ENCODE measurements around the gene TTC13. TPM values are rescaled to one million over a fixed set of nuclear protein-coding genes. Genes with fewer than 3 reads are reported as not detected.
"Not testable (repeated sequence)": the region's sequence is repeated elsewhere in the genome, so short reads cannot be mapped to it uniquely, and the experiment has no call there.

Gene TTC13
- total RNA-seq, 1 donor from 2014 or later, result 16.1 TPM

- DNase-seq (ENCODE audit: low spot score), result no peak
Observed at GRCh38 chr1:230987448-230987847, 8.8 kb upstream of the TTC13 start.

- DNase-seq (ENCODE audit: low spot score), result no peak
Observed at GRCh38 chr1:230986976-230987375, 8.3 kb upstream of the TTC13 start.

GRCh38 chr1:230985711-230986110, 7.0 kb upstream of the TTC13 start:
- no peak for DNase-seq (ENCODE audit: low spot score)

DNA sequence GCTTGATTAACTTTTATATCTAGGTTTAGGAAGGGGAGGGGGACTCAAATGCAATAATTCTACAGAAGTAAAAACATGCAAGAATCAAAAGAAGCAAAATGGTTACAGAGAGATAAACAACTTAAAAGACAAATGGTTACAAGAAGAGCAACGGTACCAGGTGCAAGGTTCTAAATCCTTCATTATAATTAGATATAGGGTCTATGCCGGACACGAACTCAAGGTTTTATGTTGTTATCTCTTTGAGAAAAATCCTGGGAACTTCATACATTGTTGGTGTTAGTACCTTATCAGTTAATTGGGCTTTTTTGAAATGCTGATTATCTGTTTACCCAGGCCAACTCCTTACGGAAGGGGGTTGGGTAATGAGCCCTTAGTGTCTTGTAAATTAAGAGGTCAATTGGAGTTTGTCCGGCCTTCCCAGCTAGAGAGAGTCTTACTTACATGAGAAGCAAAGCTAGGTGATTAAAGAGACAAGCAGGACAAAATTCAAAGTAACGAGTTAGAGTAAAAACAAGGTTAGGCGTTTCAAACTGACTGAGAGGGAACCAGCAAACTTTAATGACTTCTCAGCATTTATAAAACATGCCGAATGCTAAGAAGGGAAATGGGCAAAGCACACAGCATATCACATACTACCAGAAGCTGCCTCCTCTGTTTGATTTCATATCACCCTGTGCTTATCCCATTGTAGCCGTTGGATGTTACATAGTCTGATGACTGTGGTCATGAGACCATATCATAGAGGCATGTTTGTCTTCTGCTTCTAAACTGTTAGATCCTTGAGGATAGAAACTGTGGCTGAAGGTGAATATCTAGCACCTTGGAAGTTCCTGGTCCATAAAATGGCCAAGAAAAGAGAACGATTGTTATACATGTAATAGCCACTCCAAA, 6.2 kb upstream of the TTC13 start:
- DNase-seq (ENCODE audit: low spot score), result not testable (repeated sequence)

- DNase-seq (ENCODE audit: low spot score), result no peak
Observed at GRCh38 chr1:230983811-230984210, 5.2 kb upstream of the TTC13 start.

GRCh38 chr1:230982696-230983095, 4.0 kb upstream of the TTC13 start:
- DNase-seq (ENCODE audit: low spot score), result no peak

- no peak for DNase-seq (ENCODE audit: low spot score)
Observed at GRCh38 chr1:230979952-230980351, 1.3 kb upstream of the TTC13 start.

DNA sequence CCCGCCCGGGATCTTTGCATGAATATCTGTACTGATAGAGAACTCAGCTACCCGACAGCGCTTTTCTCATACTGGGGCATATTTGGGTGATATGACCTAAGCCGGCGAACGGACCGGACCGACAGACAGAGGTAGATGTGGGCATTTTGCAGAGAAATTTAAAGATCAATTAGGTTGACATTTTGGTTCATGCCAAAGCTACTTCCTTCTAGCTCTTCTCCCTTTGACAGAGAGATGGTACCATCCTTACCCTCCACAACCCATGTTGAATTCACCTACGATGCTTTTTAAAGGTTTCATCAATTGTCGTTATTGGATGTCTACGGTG, 692 bp upstream of the TTC13 start:
- no peak for DNase-seq (ENCODE audit: low spot score)

- DNase-seq (ENCODE audit: low spot score), result no peak
Observed at GRCh38 chr1:230977761-230978490, 735 bp downstream of the TTC13 start.

DNA sequence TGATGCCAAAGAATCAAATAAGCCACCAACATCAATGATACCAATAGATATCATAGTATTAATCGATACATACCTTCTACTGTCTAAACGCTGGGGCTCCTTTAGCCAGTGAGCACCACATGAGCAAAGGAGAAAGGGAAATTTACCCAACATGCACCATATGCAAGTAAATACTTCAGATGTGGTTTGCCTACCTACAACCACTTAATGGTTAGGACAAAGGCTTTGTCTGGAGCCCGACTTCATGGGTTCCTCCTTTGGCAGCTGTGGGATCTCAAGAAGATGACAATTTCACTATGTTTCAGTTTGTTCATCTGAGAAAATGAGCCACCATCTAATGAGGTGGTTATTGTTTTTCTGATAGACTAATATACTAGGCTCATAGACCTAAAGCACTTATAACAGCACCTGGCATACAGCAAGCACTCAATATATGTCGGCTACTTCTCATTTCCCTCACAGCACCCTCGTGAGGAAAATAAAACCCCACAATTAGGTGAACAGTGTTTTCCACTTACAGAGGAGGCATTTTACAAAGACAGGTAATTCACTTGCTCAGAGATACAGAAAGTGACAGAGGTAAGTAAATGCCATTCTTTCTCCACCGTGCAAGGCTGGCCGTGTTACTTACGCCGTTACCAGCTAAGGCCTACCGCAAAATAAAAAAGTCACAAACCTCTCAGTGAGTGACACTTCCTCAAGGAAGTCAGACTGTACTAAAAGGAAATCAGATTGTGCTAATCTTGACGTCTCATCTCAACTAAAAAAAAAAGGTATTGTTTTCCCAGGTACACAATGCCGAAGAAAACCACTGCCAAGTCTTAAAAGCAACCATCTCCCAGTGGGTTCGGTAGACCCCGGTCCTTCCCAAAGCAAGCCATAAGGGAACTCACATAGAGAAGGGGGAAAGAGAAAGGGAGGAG, 1.6 kb downstream of the TTC13 start:
- DNase-seq (ENCODE audit: low spot score), result no peak

DNA sequence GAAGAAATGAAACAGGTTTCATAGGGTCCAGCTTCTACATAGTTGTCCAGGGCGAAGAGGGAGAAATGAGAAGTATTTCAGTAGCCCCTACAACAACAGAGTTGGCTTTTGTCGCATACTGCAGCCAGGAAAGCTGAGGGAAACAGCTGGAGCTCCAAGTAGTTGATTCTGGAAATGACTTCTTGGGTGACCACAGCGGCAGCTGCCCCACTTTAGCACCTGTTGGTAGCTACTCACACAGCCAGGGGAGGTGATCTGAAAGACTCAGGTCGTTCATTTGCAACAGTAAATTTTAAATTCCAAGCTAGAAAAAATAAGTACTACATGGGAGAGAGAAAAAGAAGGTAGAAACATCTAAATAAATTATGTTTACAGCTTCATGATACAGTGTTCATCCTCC, 2.3 kb downstream of the TTC13 start:
- DNase-seq (ENCODE audit: low spot score), result no peak

- DNase-seq (ENCODE audit: low spot score), result no peak
Observed at GRCh38 chr1:230975636-230976035, 3.0 kb downstream of the TTC13 start.

DNA sequence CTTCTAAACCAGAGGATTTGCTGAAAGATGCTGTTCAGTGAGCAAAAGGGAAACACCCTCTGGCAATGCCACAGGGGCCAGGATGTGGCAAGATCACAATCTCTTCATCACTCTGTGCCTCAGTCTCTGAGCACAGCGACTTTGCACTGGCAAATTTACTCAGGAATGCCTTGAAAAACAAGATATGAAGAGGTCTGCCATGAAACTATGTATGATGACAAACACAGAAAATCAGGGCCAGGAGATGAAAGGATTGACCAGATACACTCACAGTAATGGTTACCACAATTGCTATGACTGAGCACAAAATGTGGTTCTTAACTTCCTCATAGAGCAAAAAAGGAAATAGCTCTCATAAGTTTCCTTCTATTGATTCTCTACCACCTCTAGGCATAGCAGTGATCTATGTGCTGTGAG, 5.8 kb downstream of the TTC13 start:
- no peak for DNase-seq (ENCODE audit: low spot score)

- DNase-seq (ENCODE audit: low spot score), result no peak
Observed at GRCh38 chr1:230971771-230972170, 6.9 kb downstream of the TTC13 start.

DNA sequence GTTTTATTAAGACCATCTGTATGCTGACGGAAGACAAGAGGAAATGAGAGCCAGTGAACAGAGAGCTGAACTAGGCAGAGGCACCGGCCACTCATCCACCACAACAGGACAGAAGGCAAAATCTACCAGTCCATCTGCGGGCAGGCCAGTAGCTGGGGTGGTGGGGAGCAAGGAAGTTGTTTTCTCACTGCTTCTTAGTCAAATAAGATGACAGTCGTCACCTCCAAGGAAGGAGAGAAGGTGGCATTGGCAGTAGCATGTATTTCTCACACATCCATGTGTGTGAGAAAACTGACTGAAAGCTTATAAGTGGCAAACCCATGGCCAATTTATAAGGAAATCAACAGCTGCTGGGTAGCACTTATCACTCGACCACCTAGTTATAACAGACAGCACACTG, 8.2 kb downstream of the TTC13 start:
- DNase-seq (ENCODE audit: low spot score), result no peak

DNA sequence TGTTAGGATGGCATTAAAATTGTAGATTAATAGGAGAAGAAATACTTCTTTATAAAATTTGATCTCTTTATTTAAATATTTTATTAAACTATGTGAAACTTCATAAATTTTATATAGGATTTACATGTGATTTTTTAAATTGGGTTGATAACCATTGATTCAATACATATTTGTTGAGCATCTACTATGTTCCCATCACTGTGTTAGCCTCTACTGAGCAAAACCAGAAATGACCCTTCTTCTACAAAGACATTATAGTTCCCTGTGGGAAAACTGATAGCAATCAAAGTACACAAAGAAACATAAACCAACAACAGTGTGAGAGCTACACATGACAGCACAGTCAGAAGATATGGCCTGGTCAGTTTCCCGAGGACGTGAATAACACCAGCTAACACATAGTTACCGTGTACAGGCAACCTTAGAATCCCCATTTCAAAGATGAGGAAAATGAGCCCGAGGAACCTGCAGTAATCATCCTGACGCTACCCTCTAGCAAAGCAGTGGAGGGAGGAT, 12.2 kb downstream of the TTC13 start:
- no peak for DNase-seq (ENCODE audit: low spot score)

- no peak for DNase-seq (ENCODE audit: low spot score)
Observed at GRCh38 chr1:230965535-230965934, 13.1 kb downstream of the TTC13 start.

- DNase-seq (ENCODE audit: low spot score), result no peak
Observed at GRCh38 chr1:230964896-230965295, 13.8 kb downstream of the TTC13 start.

DNA sequence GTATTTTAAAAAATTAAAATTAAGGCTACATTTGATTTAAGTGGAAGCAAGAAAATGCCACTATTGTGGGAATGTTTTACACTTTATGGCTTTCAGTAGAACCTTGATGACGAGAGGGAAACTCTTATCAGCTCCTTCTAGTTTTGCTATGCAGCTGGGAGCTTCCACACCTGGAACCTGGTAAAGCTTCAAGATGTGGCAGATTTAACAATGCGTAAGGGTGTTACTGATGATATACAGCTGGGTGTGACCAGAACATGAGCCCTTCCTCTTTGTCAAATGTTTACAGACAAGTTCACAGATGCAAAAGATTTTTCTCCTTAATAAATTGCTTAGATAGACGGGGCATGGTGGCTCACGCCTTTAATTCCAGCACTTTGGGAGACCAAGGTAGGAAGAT, 20.3 kb downstream of the TTC13 start:
- DNase-seq (ENCODE audit: low spot score), result no peak

DNA sequence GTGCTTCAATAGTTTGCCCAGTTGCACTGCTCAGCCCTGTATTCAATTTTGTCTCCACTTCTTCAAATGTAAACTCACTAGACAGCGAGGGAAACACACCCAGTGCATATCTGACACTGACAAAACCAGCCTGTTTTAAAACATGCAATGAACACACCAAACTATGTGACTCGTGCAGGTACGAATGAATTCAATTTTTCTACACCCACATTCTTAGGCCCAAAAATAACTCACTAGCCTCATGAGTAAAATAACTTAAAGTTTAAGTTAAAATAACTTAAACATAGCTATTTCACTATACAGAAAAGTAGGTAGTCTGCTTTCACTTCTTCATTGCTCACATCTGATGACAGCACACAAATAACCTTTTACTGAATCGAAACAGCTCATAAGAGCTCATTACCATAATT, 21.1 kb downstream of the TTC13 start:
- DNase-seq (ENCODE audit: low spot score), result no peak

- no peak for DNase-seq (ENCODE audit: low spot score)
Observed at GRCh38 chr1:230950404-230950803, 28.3 kb downstream of the TTC13 start.
